ENCODE results near the gene PLG.
"Not testable (repeated sequence)": the region's sequence is repeated elsewhere in the genome, so short reads cannot be mapped to it uniquely, and the experiment has no call there.

DNA sequence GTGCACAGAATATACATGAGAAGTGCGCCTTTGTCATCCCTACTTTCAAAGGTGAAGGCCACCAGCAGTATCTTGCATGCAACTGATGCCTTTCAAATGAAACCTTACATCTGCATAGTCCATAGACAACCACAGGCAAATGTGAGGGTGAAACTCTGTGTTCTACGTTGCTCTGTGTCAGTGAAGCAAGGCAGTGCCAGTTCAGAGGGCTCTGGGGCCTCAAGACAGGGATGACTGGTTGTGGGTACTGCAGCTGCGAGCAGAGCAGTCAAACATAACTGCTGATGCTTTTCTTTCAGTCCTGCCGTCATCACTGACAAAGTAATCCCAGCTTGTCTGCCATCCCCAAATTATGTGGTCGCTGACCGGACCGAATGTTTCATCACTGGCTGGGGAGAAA, 39.0 kb downstream of the PLG start:
- TF ChIP-seq, protein P1, sequence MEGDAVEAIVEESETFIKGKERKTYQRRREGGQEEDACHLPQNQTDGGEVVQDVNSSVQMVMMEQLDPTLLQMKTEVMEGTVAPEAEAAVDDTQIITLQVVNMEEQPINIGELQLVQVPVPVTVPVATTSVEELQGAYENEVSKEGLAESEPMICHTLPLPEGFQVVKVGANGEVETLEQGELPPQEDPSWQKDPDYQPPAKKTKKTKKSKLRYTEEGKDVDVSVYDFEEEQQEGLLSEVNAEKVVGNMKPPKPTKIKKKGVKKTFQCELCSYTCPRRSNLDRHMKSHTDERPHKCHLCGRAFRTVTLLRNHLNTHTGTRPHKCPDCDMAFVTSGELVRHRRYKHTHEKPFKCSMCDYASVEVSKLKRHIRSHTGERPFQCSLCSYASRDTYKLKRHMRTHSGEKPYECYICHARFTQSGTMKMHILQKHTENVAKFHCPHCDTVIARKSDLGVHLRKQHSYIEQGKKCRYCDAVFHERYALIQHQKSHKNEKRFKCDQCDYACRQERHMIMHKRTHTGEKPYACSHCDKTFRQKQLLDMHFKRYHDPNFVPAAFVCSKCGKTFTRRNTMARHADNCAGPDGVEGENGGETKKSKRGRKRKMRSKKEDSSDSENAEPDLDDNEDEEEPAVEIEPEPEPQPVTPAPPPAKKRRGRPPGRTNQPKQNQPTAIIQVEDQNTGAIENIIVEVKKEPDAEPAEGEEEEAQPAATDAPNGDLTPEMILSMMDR (IDR thresholded peaks at IDR 0.05), result not testable (repeated sequence)
- TF ChIP-seq POLR2A, POLR2AphosphoS5 (IDR thresholded peaks at IDR 0.05): not testable (repeated sequence)

Measured in prostate gland (tissue), 2 donors.